Spleen (tissue), 7 donors: ENCODE measurements around the gene JAKMIP3.

Source experiments
- POLR2A ChIP-seq, 3 donors: fragments of 450-650 bp; IDR thresholded peaks; one replicate each; pipeline ENCODE4 v1.5.1; 2017; ENCODE audit warnings: antibody characterized with exemption in 3 of 3, mild to moderate bottlenecking in 1 of 3
- POLR2AphosphoS5 ChIP-seq, 3 donors: sonication (generic); formaldehyde crosslinking; IDR thresholded peaks; one replicate each; pipeline ENCODE4 v1.5.1; 2017; ENCODE audit warnings: antibody characterized with exemption in 3 of 3
- TF ChIP-seq, protein P1 (sequence below), 11 experiments: fragments of 200-600 bp in 7 of 11; fragments of 450-650 bp in 4 of 11; sonication (generic) in 4 of 11; IDR thresholded peaks in 8 of 11; conservative IDR thresholded peaks in 3 of 11; 1 replicate in 7 of 11; 2 replicates in 4 of 11; pipeline versions ENCODE4 v1.4.0 to v1.8.0; 2016 to 2021; ENCODE audit warnings: antibody characterized with exemption in 11 of 11, inconsistent platforms in 4 of 11, mild to moderate bottlenecking in 1 of 11
- donor health status: DM: no; HTN: no; CAD: no; lungs with moderate emphysema.
- donor health status: DM: no; HTN: no; CAD: no.
- donor health status: DM: no; HTN: no; CAD: no.

DNA sequence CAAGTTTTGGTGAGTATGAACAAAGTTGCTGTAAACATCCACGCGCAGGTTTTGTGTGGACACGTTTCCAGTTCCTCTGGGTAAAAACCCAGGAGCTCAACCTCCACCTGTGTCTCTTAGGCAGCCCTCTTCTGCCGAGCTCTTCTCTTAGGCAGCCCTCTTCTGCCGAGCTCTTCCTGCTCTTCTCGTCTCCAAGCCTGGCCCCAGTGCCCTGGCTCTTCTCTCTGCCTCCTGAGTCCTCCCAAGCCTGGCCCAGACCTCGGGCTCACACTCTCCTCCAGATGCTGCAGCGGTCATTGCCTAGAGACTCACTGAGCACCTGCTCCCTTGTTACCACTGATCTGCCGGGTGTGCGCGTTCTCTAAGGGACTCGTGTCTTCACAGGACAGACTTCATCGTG is 45.3 kb upstream of the JAKMIP3 start:
- TF ChIP-seq, protein P1, sequence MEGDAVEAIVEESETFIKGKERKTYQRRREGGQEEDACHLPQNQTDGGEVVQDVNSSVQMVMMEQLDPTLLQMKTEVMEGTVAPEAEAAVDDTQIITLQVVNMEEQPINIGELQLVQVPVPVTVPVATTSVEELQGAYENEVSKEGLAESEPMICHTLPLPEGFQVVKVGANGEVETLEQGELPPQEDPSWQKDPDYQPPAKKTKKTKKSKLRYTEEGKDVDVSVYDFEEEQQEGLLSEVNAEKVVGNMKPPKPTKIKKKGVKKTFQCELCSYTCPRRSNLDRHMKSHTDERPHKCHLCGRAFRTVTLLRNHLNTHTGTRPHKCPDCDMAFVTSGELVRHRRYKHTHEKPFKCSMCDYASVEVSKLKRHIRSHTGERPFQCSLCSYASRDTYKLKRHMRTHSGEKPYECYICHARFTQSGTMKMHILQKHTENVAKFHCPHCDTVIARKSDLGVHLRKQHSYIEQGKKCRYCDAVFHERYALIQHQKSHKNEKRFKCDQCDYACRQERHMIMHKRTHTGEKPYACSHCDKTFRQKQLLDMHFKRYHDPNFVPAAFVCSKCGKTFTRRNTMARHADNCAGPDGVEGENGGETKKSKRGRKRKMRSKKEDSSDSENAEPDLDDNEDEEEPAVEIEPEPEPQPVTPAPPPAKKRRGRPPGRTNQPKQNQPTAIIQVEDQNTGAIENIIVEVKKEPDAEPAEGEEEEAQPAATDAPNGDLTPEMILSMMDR (IDR thresholded peaks at IDR 0.05 in 8 of 11, conservative IDR thresholded peaks at IDR 0.05 in 3 of 11), result no peak
- TF ChIP-seq POLR2A (IDR thresholded peaks at IDR 0.05) (no peak), POLR2AphosphoS5 (IDR thresholded peaks at IDR 0.05) (no peak)
